Mucosa of descending colon (tissue), 3 donors: ENCODE measurements around the gene RRP12. TPM values are rescaled to one million over a fixed set of nuclear protein-coding genes. Genes with fewer than 3 reads are reported as not detected.
A peak's percentile ranks its signal among the peaks of the same experiment; 100 is the strongest.
"Not testable (repeated sequence)": the region's sequence is repeated elsewhere in the genome, so short reads cannot be mapped to it uniquely, and the experiment has no call there.

Experiments
- ATAC-seq: fragments of 200-7000 bp; cut with Tn5 transposase; one replicate; pipeline ENCODE4 v1.9.1; 2020; ENCODE audit warnings: mild to moderate bottlenecking, moderate library complexity
- DNase-seq, 3 donors: peaks; one replicate each; pipeline ENCODE4 v3.0.0-alpha.2; 2020
- H3K36me3 ChIP-seq: fragments of 200-600 bp; one replicate; pipeline ENCODE4 v1.8.0; 2021; ENCODE audit warnings: low read depth, mild to moderate bottlenecking
- H3K4me1 ChIP-seq: fragments of 200-600 bp; one replicate; pipeline ENCODE4 v1.8.0; 2021; ENCODE audit warnings: low read depth, mild to moderate bottlenecking
- H3K4me3 ChIP-seq: fragments of 200-600 bp; one replicate; pipeline ENCODE4 v1.8.0; 2021; ENCODE audit warnings: mild to moderate bottlenecking
- H3K9me3 ChIP-seq: fragments of 200-600 bp; one replicate; pipeline ENCODE4 v1.8.0; 2021; ENCODE audit warnings: mild to moderate bottlenecking
- CTCF ChIP-seq: fragments of 200-600 bp; IDR thresholded peaks from one replicate; pipeline ENCODE4 v1.8.0; 2022; ENCODE audit warnings: antibody characterized with exemption, mild to moderate bottlenecking
- intact Hi-C, 2 donors: fragments of 100-400 bp; cut with DNase I in 1 of 2; cut with micrococcal nuclease in 1 of 2; formaldehyde crosslinking; loops; one replicate each; pipeline versions ENCODE4 v1.11.0 to v1.11.1; 2022; cut with DNase I, micrococcal nuclease
- total RNA-seq, 3 donors: library from RNA; stranded (reverse); fragmentation: NEBNext Ultra II Directional in 2 of 3; extraction: Animal tissue kit (Norgen Biotek cat#: 25700) in 2 of 3; gene quantifications; one replicate each; pipeline versions ENCODE4 v1.2.1 to v1.2.4, GENCODE V29; 2021 to 2023
- donor health status: DM: no; HTN: no; CAD: no; lungs with moderate emphysema.
- donor health status: DM: no; HTN: no; CAD: no.
- donor health status: DM: no; HTN: yes; CAD: no.

The RRP12 gene
- total RNA-seq, 3 donors from 2014 or later: 14.6 to 19.4 (median 16.9) TPM

- ATAC-seq (peak; percentile 65), DNase-seq (peak in 2 of 3 donors; percentile 63 to 66)
- intact Hi-C loops: no loop called here
- no peak for TF ChIP-seq CTCF
- Histone ChIP-seq H3K4me1 (peaks cover 18% of the 10 kb centered on the region), H3K4me3 (no peak overlapping the region), H3K9me3 (no peaks in the 10 kb centered on the region), H3K36me3 (no peaks in the 10 kb centered on the region)
Measured at GRCh38 chr10:97408496-97408992, 7.4 kb upstream of the RRP12 start.

- no peak for DNase-seq
- intact Hi-C loops: no loop called here
- H3K9me3 ChIP-seq: no peaks in the 10 kb centered on the region
- no peak for TF ChIP-seq CTCF
- peaks cover 18% of the 10 kb centered on the region for H3K4me1 ChIP-seq
- ATAC-seq: no peak
- no peaks in the 10 kb centered on the region for H3K36me3 ChIP-seq
- no peak overlapping the region for H3K4me3 ChIP-seq
Measured at GRCh38 chr10:97407952-97408248, 6.8 kb upstream of the RRP12 start.

- peak; percentile 76 for TF ChIP-seq CTCF
- intact Hi-C loops: no loop called here
Measured at GRCh38 chr10:97407211-97407951, 6.2 kb upstream of the RRP12 start.

GRCh38 chr10:97406483-97406882 is 5.3 kb upstream of the RRP12 start:
- H3K36me3 ChIP-seq, H3K4me3 ChIP-seq, ATAC-seq, intact Hi-C loops, H3K9me3 ChIP-seq, DNase-seq: not testable (repeated sequence)
- H3K4me1 ChIP-seq: peaks cover 19% of the 10 kb centered on the region

More at GRCh38 chr10:97407211-97407951, 6.2 kb upstream of the RRP12 start:
- peak; percentile 59 to 65 (median 64) for DNase-seq
- Histone ChIP-seq H3K4me3 (no peak overlapping the region), H3K9me3 (no peaks in the 10 kb centered on the region), H3K4me1 (peaks cover 18% of the 10 kb centered on the region), H3K36me3 (no peaks in the 10 kb centered on the region)
- ATAC-seq: peak; percentile 92

- no peak for TF ChIP-seq CTCF
- H3K36me3 ChIP-seq: no peaks in the 10 kb centered on the region
- no peaks in the 10 kb centered on the region for H3K9me3 ChIP-seq
- H3K4me1 ChIP-seq: peaks cover 21% of the 10 kb centered on the region
- no peak overlapping the region for H3K4me3 ChIP-seq
- intact Hi-C loops: no loop called here
- DNase-seq (no peak), ATAC-seq (no peak)
Measured at GRCh38 chr10:97406064-97406463, 4.9 kb upstream of the RRP12 start.

GRCh38 chr10:97404044-97404443 is 2.9 kb upstream of the RRP12 start:
- no peak for TF ChIP-seq CTCF
- peaks cover 32% of the 10 kb centered on the region for H3K4me1 ChIP-seq
- DNase-seq: no peak
- no peak overlapping the region for H3K4me3 ChIP-seq
- no peaks in the 10 kb centered on the region for H3K9me3 ChIP-seq
- no peak for ATAC-seq
- no peaks in the 10 kb centered on the region for H3K36me3 ChIP-seq
- intact Hi-C loops: no loop called here
